COR-L47 (cell line): Measurements from ENCODE around the gene RNASE12.
"Not testable (repeated sequence)": the region's sequence is repeated elsewhere in the genome, so short reads cannot be mapped to it uniquely, and the experiment has no call there.

Experiments used
- DNase-seq: peaks from one replicate; lab custom pipeline; 2025; lab: John Stamatoyannopoulos, UW

Gene RNASE12

GRCh38 chr14:20614038-20614840 lies 23.1 kb upstream of the RNASE12 start:
- no peak for DNase-seq

DNA sequence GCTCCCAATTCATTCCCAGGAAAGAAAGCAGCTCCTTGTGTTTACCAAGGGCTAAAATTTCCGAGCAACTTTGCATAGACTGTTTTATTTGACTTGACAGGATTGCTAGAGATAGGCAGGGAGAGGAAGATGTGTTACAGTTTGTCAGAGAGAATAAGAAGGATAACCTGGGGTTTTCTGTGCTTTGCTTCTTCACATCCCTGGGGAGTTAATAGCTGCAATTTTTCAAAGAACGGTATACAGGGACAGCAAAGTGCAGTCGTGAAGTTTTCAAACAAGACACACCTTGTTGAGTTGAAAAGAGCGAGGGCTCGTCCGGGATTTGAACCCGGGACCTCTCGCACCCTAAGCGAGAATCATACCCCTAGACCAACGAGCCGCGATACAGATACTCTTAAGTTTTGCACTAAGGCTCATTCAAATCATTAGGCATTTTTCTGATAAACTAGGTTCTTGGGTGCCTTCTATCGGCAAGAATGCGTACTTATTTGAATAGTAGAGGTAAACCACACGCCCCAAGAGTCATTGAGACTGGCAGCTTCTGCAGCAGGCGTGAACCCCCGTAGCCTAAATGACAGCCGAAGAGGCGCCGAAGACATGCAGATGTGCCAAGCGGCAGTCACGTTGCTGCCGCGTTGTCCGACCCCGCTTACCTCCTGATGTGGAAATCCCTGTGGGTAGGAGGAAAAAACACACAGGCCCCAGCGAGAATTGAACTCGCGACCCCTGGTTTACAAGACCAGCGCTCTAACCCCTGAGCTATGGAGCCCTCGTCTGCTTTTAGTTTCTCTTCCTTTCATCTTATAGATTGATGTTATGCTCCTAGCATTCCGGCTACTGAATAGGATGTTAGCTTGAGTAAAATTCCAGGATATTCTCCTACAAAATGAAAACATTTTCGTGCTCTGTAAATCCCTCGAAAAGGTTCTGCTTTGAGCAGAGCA lies 22.2 kb upstream of the RNASE12 start:
- DNase-seq: peak; percentile 98

DNA sequence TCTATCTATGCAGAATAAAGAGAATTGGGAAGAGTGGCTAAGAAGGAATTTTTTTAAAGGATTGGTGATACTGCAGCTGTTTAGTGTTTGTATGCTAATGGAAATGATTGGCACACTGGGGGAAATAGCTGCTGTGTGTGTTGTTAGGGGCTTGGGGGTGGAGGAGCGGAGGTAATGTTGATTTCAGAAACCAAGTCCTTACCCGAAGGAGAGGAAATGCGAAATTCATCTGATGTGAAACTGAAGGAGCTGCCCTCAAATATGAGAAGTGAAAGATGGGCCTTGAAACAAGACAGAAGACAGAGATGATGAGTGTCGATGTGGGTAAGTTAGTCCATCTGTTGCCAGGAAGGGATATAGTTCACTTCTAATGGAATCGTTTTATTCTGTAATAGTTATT lies 21.2 kb upstream of the RNASE12 start:
- DNase-seq: no peak

GRCh38 chr14:20611277-20611676 lies 20.1 kb upstream of the RNASE12 start:
- DNase-seq: no peak

- peak; percentile 66 for DNase-seq
These were observed 19.0 kb upstream of the RNASE12 start for GRCh38 chr14:20610002-20610765.

- DNase-seq: peak; percentile 70
These were observed 18.2 kb upstream of the RNASE12 start for GRCh38 chr14:20609215-20610001.

- DNase-seq: no peak
These were observed 17.4 kb upstream of the RNASE12 start for GRCh38 chr14:20608383-20609110.

DNA sequence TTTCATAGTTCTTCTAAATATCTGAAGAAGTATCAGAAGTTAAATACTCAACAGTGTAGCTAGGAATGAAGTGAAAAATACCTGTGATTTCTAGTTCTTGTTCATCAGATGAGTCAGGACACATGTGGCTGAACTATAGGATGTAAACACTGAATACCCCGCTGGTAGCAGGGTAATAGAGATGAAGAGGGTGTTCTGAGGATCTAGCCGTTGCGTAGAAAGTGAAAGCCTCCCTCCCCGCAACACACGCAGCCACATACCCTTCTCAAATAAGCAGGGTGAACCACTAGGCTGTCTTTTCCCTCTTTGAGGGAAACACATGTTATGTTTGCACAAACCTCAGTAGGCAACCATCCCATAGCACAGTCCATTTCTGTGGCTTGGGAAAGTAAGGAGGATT lies 16.4 kb upstream of the RNASE12 start:
- DNase-seq: no peak

DNA sequence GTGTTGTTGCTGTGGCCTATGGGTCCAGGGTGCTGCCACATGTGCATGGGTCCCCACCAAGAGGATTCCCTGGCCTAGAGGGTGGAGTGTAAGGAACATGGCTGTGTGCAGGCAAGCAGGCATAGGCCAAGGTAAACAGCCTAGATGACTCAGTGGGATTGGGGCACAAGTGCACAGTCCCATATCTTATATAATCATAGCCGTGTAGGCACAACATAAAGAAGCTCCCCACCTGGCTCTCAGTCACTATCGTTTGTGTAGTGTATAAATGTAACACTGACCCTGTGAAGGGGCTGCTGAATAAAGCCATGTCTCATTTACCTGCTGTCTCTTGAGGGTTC lies 15.7 kb upstream of the RNASE12 start:
- no peak for DNase-seq

GRCh38 chr14:20606190-20606901 lies 15.2 kb upstream of the RNASE12 start:
- no peak for DNase-seq

- DNase-seq: no peak
These were observed 12.9 kb upstream of the RNASE12 start for GRCh38 chr14:20603813-20604690.

DNA sequence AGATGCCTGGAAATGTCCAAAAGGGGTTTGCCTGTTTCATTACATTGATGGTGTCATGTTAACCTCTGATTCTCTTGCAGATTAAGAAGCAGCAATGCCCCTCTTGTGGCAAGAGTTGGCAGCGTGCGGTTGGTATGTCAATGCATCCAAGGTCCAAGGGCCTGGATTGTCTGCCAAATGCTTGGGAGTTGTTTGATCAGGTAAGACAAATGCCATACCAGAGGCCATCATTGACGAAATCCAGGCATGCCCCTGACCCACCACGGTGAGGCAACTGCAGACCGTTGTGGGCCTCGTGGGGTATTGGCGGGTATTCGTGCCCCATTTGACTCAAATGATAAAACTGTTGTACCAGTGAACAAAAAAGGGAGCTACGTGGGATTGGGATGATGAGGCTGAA lies 11.4 kb upstream of the RNASE12 start:
- DNase-seq: no peak

DNA sequence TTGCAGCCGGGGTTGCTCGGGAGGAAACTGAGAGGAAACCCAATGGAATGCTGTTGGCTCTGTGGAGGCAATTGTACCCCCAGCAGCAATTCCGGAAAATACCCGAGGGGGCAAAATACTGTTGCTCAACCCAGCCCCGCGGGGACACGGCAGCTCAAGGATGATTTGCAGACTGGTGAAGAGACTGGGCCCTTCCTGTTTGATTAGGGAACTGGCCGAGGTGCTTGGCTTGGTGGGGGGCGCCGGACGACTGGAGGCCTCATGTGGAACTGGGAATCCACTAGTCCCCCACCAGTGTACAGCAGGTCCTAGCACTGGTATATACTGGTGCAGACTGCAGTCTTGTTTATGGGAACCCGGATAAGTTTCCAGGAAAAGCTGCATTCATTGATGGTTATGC lies 10.3 kb upstream of the RNASE12 start:
- no peak for DNase-seq

- no peak for DNase-seq
These were observed 5.9 kb upstream of the RNASE12 start for GRCh38 chr14:20597108-20597507.

DNA sequence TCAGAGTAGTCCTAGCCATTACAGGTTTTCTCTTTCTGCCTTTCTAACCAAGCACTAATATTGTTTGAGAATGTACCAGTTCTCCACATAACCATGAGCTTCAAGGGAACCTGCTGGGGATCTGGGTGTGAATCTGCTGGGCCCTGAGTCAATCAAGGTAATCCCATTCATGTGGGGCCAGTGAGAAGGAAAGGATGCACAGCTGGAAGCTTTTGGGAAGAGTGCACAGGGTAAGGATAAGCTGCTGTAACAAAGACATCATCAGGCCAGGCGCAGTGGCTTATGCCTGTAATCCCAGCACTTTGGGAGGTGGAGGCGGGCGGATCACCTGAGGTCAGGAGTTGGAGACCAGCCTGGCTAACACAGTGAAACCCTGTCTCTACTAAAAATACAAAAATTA lies 4.5 kb upstream of the RNASE12 start:
- not testable (repeated sequence) for DNase-seq

GRCh38 chr14:20592574-20592973 lies 1.4 kb upstream of the RNASE12 start:
- DNase-seq: no peak

- no peak for DNase-seq
These were observed 3.6 kb downstream of the RNASE12 start, which contains the start of gene RNASE11 for GRCh38 chr14:20587489-20588154. RNASE11 (minus strand) TSS chr14:20588001.

DNA sequence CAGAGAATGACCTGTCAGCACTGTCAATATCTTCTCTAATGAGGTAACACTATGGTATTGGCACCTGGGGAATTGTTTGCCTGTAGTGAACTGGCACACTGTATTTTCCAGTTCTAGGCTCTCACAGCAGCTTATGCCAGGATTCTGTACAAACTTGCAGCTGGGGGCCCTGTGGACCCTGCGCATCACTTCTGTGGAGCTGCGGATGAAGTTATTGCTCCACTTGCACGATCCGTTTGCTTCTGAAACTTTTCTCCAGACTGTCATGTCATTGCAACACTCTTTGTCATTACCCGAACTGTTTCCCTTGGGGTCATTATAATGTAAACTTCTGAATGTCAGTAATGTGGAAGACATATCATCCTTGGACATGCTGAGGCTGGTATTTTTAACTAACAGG lies 7.3 kb downstream of the RNASE12 start:
- no peak for DNase-seq

GRCh38 chr14:20583142-20583541 lies 8.0 kb downstream of the RNASE12 start:
- no peak for DNase-seq
